ENCODE data around the gene GNL2. TPM values are rescaled to one million over a fixed set of nuclear protein-coding genes. Genes with fewer than 3 reads are reported as not detected.
A peak's percentile ranks its signal among the peaks of the same experiment; 100 is the strongest.

GNL2 gene
- 100 to 1,000 TPM in 1 of 12 donors, 10 to 100 TPM in 10, not detected in 1; 45.6 to 104 (median 55.1) TPM for polyA plus RNA-seq (ENCODE audit: insufficient read length in 12 of 12)
- long read RNA-seq, donor 1, transcript GNL2-202 (4 exons, 2,409 nt) = major isoform, 36 of 74 reads
- long read RNA-seq, donor 1, partial matches to known transcripts = 30 of 74 reads
- long read RNA-seq, donor 1, other reads (novel, unspliced or antisense) = 0 of 74 reads
- long read RNA-seq, donor 2, transcript GNL2-202 (4 exons, 2,409 nt) = major isoform, 17 of 42 reads
- long read RNA-seq, donor 2, partial matches to known transcripts = 21 of 42 reads
- long read RNA-seq, donor 2, other reads (novel, unspliced or antisense) = 0 of 42 reads
- long read RNA-seq, donor 3, transcript GNL2-202 (4 exons, 2,409 nt) = major isoform, 10 of 17 reads
- long read RNA-seq, donor 3, partial matches to known transcripts = 5 of 17 reads
- long read RNA-seq, donor 3, other reads (novel, unspliced or antisense) = 0 of 17 reads
- long read RNA-seq, donor 4, transcript GNL2-202 (4 exons, 2,409 nt) = major isoform, 6 of 9 reads
- long read RNA-seq, donor 4, partial matches to known transcripts = 0 of 9 reads
- long read RNA-seq, donor 4, other reads (novel, unspliced or antisense) = 0 of 9 reads
- long read RNA-seq, donor 5, transcript GNL2-202 (4 exons, 2,409 nt) = major isoform, 31 of 63 reads
- long read RNA-seq, donor 5, partial matches to known transcripts = 24 of 63 reads
- long read RNA-seq, donor 5, other reads (novel, unspliced or antisense) = 0 of 63 reads
- long read RNA-seq, donor 6, transcript GNL2-202 (4 exons, 2,409 nt) = major isoform, 19 of 37 reads
- long read RNA-seq, donor 6, partial matches to known transcripts = 13 of 37 reads
- long read RNA-seq, donor 6, other reads (novel, unspliced or antisense) = 0 of 37 reads
- long read RNA-seq, donor 7, transcript GNL2-202 (4 exons, 2,409 nt) = major isoform, 7 of 17 reads
- long read RNA-seq, donor 7, partial matches to known transcripts = 9 of 17 reads
- long read RNA-seq, donor 7, other reads (novel, unspliced or antisense) = 0 of 17 reads
- long read RNA-seq, donor 8, transcript GNL2-202 (4 exons, 2,409 nt) = major isoform, 25 of 50 reads
- long read RNA-seq, donor 8, partial matches to known transcripts = 20 of 50 reads
- long read RNA-seq, donor 8, other reads (novel, unspliced or antisense) = 0 of 50 reads
- long read RNA-seq, donor 9, transcript GNL2-202 (4 exons, 2,409 nt) = major isoform, 16 of 36 reads
- long read RNA-seq, donor 9, partial matches to known transcripts = 17 of 36 reads
- long read RNA-seq, donor 9, other reads (novel, unspliced or antisense) = 0 of 36 reads
- long read RNA-seq, donor 10, transcript GNL2-202 (4 exons, 2,409 nt) = major isoform, 14 of 24 reads
- long read RNA-seq, donor 10, partial matches to known transcripts = 8 of 24 reads
- long read RNA-seq, donor 10, other reads (novel, unspliced or antisense) = 0 of 24 reads
- long read RNA-seq, donor 11, transcript GNL2-202 (4 exons, 2,409 nt) = major isoform, 31 of 69 reads
- long read RNA-seq, donor 11, partial matches to known transcripts = 31 of 69 reads
- long read RNA-seq, donor 11, other reads (novel, unspliced or antisense) = 0 of 69 reads

DNA sequence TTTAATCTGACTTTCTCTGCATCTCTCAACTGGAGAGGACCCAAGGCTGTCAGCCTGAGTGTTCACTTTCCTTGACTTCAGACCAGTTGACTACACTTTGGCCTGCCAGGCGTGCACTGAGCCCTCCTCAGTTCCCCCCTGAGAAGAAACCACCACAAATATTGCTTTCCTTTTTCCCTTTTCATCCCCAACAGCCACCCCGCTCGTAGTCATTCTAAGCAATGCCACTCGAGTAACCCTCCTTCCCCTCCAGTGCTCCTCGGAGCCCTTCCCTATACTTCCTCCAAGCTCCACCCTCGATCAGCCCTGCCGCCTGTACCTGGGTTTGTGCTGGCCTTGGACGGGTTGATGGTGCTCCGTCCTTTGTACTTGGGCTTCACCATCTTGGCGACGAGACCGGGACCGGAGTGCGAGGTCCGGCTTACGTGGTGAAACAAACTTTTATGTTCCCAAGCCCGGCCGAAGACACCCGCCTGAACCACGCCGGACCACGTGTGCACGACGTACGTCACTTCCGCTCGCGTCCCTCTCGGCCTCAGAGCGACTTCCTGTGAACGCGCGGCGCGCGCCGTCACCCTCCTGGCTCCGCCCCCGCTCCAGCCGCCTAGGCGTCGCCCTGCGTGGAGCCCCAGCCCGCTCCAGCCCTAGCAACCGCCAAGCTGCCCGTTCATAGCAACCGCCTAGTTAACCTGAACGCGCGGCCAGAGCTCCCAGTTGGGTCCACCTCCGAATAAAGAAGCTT, at the start of gene GNL2:
GNL2 (minus strand) TSS at position 498 of the 742 bp plus-strand sequence; CDS start at position 383, 115 bp downstream.
- peak; percentile 99 for DNase-seq

DNA sequence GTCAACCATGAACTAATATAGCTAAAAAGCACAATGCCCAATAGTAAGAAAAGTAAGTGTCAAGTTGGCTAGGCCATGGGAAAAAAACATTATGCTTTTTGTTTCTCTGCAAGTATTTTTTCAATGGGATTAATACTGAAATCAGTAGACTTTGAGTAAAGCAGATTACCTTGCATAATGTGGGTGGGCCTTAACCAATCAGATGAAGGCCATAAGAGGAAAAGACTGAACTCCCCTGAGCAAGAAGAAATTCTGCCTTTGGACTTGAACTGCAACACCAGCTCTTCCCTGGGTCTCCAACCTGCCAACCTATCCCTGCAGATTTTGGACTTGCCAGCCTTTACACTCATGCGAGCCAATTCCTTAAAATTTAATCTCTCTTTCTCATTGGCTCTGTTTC, 45.3 kb upstream of the GNL2 start:
- no peak for DNase-seq

DNA sequence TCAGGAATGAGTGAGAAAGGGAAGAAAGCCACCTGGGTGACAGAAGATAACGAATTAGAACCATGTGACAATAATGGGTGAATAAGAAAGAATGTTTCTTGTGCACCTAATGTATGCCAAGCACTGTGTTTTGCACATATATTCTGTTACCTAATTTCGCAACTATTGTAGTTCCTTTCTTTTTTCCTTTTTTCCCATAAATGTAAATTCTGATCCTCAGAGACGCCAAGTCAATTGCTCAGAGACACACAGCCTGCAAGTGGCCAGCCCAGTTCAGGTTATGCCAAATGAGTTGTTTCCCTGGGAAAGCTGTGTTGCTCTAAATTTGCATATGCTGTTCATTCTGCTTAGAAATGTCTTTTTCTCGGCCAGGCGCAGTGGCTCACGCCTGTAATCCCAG, 40.7 kb upstream of the GNL2 start:
- no peak for DNase-seq

DNA sequence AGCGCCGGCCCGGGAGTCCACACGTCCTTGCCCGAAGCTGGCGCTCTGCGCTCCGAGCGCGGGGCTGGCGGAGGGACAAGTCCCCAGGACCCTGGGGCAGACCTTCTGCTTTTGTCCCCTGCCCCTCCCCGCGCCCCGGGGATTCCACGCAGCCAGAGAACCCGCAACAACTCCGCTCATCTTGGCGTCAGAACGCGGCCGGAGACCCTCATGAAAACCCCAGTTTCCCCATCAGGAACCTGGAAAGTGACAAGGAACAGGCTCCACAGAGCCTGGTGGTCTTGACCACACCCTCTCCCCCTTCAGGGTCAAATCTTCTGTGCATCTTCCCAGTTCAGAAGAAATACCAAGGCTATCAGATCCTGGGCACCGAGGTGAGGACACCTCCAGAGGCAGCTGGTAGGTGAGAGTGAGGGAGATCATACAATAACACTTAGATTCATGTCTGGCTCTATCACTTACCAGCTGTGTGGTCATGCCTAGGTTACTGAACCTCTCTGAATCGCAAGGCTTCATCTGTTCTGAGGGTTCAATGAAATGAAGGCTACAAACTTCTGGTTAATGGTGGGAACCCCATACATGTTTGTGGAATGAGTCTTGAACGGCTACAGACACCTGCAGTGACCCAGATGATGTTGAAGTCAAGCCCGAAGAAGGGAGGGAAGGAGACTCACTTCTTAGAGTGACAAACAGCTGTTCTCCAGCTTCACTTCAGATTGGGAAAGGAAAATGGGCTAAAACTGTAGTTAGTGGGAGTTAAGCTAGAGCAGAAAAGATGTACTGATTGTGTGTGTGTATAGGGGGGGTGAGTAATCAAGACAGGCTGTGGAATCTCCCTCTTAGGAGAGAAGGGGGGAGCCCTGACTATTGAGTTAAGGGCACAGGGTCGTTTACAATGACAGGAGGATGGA, 39.5 kb upstream of the GNL2 start:
- DNase-seq = no peak

DNA sequence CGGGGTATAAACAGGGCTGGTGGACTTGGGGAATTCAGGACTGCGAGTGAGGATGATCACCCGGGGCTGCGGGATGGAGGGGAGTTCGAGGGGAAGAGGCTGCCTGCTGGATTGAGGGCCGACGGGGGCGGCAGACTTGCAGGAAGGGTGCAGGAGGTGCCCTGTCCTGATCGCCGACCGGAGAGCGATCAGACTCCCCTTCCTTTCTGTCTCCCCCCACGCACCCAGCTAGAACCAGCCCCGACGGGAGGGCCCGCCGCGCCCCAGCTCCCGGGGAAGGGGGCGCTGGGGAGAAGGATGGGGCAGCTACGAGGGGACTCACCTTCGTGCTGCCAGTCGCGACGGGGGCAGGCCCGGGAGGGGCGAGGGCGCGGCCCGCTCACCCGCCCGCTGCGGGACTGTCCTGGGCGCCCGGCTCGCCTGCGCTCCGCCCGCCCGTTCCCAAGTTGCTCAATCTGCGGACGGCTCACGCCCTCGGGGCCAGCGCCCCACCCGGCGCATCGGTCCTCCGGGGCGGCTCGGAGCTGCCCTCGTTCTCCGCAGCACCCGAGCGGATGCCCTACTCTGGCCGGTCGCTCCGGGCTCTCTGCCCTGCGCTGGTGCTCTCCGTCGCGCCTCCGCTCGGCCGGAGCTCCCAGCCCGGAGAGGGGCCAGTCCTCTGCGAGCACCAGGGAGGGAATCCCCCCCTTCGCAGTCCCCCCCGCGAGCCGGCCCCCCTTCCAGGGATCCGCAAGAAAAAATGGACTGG, 38.7 kb upstream of the GNL2 start, which contains the start of gene RSPO1:
RSPO1 (minus strand) TSS at position 649 of the 748 bp plus-strand sequence. CDS start 5,231 bp downstream, outside the sequence.
- DNase-seq = no peak

DNA sequence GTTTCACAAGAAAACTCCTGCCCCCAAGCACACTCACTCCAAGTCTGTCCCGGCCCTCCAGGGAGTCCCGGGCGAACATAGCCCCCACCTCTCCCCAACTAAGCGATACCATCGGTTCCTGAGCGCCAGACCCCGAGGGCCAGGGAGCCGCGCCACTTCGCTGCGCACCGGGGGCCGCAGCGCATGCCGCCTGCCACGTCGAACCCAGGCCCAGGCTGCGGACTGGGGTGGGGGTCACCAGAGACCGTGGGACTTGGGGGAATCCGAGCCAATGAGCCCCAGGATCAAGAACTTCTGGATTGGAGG, 38.2 kb upstream of the GNL2 start:
- DNase-seq = no peak

DNA sequence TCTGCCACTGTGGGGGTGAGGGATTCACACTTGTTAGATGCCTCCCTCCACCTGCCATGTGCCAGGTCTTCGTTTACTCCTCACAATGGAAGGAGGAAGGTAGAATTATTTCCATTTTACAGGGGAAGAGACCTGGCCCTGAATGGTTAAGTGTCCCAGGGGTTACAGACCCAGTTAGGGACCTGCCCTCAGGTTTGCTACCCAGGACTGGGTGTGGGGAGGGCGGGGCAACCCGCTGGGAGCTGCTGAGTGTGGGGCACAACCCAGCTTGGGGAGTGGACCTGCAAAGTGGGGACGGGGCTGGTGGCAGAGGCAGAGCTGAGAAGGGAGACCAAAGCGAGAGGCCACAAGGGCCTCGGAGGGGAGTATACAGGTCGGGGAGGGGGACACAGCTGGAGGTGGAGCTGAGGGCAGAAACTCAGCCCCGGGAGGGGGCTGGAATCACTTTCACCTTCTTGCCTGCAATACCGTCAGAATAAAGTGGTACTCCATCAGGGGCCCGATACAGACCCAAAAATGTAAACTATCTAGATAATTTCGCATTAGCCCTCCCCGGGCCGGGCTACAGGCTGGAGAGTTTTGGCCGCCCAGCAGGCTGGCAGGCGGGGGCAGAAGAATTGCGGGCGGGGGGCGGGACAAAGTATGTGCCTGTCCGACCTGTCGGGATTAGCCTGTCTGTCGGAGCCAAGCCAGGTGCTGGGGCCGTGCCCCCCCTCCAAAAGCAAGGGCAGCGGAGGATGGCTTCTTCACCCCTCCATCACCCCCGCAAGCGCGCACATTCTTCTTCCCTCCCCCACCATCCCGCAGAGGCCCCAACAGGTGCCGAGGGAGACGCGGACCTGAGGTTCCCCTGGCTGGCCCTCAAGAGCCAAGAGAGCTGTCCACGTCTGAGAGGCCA, 37.6 kb upstream of the GNL2 start:
- DNase-seq = no peak

DNA sequence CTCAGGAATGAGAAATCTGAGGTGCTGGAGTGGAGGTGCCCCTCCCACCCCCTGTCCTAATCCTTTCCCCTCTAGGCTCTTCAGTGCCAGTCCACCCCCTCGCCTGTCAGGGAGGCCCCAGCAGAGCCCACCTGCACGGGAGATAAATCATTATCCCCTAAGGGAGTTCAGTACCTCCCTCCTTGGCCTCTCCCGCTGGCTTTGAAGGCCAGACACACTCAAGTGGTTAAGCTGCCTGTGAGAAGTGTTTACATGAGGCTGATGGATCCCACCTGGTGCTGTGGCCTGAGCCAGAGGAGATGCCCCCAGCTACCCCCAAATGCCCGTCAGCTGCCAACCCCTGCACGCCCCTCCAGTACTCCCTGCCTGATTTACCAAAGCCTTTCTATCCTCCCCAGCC, 35.3 kb upstream of the GNL2 start:
- DNase-seq = no peak

DNA sequence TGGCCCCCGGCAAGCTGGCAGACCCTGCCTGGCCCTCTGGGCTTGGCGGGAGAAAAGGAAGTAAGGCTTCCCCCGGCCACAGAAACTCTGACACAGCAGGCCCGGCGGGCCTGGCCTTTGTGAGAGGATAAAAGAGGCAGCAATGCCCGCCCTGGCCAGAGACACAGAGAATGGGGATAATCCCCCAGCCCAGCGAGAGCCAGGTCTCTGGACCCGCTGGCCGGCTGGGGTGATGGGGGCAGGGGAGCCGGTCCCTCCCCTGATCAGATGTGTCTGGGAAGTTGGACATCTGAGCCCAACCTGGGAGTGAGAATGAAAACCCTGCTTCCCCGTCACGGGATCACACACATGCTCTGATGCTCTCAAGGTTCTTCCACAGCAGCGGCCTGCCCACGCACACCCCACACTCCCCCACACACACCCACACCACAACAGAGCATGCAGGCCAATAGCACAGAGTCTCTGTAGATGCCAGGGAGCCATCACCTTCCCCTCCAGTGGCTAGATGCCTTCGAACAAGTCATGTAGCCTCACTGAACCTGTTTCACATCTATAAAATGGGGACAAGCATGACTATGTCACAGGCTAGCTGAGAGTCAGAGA, 34.8 kb upstream of the GNL2 start:
- no peak for DNase-seq

DNA sequence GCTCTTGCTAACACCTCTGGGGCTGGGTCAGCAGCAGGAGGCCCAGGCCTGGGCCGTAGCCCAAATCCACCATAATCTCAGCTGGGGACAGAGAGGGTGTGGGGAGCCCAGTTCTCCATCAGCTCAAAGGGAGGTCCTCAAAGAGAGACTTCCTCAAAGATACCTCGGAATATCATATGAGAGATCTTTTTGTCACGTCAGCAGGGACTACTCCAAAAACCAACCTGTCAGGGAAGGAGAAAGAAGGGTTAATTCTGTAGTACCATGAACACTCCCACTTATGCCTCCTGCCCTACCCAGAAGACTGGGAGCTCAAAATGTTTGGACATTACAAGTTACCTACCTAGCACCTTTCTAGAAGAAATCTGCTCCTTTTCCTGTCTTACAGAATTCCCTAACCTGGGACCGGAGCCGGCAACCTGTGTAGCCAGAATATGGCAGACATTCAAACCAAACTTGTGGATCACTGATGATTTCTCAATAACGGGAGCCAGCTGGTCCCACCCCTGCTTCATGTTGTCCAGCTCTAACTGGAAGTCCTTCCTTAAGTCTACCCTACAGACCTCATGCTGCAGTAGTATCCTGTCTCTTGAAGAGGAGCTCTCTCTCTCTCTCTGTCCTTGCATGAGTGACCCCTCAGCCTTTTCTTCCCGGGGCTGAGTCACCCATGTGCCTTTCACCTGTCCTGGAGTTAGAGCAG, 34.1 kb upstream of the GNL2 start:
- no peak for DNase-seq

DNA sequence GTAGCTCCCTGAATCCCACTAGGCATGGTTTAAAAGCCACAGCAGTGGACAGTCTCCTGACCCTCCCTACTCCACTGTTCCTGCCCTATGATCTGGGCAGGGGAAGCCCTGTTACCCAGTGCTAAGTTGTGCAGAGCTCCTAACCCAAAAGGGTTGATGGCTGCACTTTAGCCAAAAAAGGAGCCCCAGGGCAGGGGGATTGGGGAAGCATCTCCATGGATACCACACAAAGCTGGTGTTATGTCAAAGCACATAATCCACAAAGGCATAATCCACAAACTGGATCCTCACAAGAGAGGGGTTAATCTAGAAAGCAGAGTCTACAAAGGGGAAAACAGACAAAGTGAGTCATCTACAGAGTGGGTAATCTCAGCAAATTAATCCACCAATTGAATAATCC, 33.3 kb upstream of the GNL2 start:
- DNase-seq = no peak

DNA sequence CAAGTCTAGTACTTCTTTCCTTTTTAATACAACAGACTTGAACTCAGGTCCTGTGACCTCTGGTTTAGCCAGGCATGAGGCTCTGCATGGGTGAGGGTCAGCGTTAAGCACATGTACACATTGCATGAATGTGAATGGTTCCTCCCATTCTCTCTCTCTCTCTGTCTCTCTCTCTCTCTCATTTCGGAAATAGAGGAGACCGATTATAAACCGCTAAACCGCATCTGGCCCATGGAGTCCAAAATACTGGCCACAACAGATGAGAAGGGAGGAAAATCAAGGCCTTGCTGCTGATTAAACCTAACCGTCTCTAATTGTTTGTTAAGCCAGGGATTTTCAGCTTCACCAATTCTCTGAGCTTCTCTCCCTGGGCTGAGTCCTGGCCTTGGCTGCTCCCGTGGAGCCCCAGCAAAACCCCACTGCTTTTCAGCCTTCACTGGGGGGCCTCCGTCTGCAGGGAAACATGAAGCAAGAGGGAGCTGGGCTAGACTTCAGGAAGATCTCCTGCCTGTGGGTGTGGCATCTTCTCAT, 32.4 kb upstream of the GNL2 start:
- DNase-seq = no peak

DNA sequence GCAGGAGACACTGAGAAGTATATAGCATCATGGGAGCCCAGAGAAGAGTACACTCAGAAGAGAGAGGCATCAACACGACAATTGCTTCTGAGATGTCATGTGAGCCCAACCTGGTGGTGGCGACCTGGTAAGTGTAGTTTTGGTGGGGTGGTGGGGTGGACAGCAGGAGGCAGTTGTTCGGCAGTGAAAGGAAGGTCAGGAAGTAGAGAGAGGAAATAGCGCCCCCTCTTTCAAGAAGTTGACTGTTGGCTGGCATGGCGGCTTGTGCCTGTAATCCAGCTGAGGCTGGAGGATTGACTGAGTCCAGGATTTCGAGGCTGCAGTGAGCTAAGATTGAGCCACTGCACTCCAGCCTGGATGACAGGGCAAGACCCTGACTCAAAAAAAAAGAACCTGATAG, 26.4 kb upstream of the GNL2 start:
- no peak for DNase-seq

DNA sequence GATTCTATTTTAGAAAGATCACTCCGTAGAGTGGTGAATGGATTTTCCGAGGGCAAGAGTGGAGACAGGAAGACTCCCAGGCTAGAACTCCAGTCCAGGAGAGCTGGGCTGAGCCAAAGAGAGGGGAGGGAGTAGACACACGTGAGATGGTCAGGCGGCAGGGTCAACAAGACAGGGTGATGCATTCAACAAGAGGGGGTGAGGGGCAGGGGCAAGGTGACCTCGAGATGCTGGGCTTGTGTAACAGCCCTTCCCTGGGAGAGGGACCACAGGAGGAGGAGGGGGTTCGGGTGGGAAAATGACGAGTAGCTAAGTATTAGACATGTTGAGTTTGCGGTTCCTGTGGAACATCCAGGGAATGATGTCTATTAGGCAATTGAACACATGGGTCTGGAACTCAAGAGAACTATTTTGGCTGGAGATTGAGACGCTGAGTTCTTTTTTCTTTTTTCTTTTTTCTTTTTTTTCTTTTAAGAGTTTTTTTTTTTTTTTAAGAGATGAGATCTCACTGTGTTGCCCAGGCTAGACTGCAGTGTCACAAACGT, 25.7 kb upstream of the GNL2 start:
- DNase-seq = no peak

DNA sequence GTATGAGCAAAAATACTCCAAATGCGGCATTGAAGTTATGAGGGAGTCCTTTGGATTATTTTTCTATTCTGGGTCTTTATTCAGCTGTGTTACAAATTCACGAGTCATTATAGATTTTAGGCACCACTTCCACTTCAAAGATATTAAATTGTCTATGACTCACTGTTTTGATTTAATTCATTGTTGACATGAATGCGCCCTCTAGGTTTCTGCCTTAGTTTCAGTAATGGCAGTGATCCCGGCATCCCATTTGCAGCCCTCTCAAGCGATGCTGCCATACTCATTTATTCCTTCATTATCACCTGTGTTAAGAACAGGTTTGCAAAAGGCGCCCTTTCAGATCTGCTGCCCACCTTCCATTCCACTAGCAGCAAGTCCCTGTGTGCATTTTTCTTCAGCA, 25.0 kb upstream of the GNL2 start:
- no peak for DNase-seq

DNA sequence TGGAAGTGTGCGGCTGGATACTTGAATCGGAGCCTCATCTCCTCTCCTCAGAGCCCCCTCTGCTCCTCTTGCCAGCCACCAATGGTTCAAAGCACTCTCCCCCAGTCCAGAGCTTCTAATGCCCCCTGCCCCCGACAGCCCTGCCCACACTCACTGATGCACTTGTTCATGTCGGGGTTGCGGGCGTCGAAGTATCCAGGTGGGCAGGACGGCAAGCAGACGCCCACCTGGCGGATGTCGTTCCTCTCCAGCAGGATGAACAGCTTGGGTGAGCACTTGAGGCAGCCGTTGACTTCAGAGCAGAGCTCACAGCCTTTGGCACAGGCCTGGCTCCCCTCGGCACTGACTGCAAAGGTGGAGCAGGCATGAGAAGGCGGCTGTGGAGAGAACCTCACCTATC, 20.6 kb upstream of the GNL2 start:
- DNase-seq = no peak
